HEK293 (cell line): ENCODE results near the gene MLPH.

Experiments used
- CTCF ChIA-PET: fragments of 350-600 bp; formaldehyde crosslinking; extraction: SDS; loops from one replicate; lab custom pipeline; 2021; ENCODE audit warnings: antibody characterized with exemption; lab: Yijun Ruan, JAX
- POLR2A ChIA-PET: fragments of 300-600 bp; formaldehyde crosslinking; extraction: SDS; loops from one replicate; lab custom pipeline; 2020; ENCODE audit warnings: antibody characterized with exemption, inconsistent platforms; lab: Yijun Ruan, JAX
- H3K27ac ChIP-seq: fragments of 200-500 bp; sonication (Bioruptor generic); 2 replicates; pipeline ENCODE4 v1.5.1; 2014; ENCODE audit warnings: low read depth, low read length, control low read depth, inconsistent platforms; ENCODE audit errors: extremely low read depth
- H3K36me3 ChIP-seq, 2 experiments: fragments of 200-500 bp in 1 of 2; sonication (Bioruptor generic) in 1 of 2; 1 replicate in 1 of 2; 2 replicates in 1 of 2; pipeline ENCODE4 v1.5.1; 2014 to 2017; ENCODE audit warnings: inconsistent platforms in 2 of 2, low read length in 2 of 2; ENCODE audit not compliant: control insufficient read depth in 2 of 2, insufficient read depth in 1 of 2
- H3K4me1 ChIP-seq: fragments of 200-500 bp; sonication (Bioruptor generic); 2 replicates; pipeline ENCODE4 v1.5.1; 2014; ENCODE audit warnings: mild to moderate bottlenecking, low read length, inconsistent platforms; ENCODE audit not compliant: control insufficient read depth, insufficient read depth
- H3K4me3 ChIP-seq: 2 replicates; pipeline ENCODE4 v1.5.1; 2011; ENCODE audit warnings: low read depth, mild to moderate bottlenecking, control low read depth, low read length, moderate library complexity
- H3K9me3 ChIP-seq: fragments of 200-500 bp; sonication (Bioruptor generic); 2 replicates; pipeline ENCODE4 v1.5.1; 2014; ENCODE audit warnings: low read depth, low read length, inconsistent platforms; ENCODE audit not compliant: control insufficient read depth, insufficient read depth
- AEBP2 ChIP-seq: fragments of 450-650 bp; formaldehyde crosslinking; IDR thresholded peaks from 2 replicates; pipeline ENCODE4 v1.5.1; 2016; ENCODE audit warnings: missing biosample characterization, missing genetic modification characterization, borderline replicate concordance
- EGR2 ChIP-seq: fragments of 450-650 bp; formaldehyde crosslinking; IDR thresholded peaks from 2 replicates; pipeline ENCODE4 v1.5.1; 2016; ENCODE audit warnings: low read depth, missing biosample characterization, missing genetic modification characterization
- MEIS1 ChIP-seq: sonication (generic); formaldehyde crosslinking; IDR thresholded peaks from 2 replicates; pipeline ENCODE4 v1.8.1; 2022; ENCODE audit warnings: missing genetic modification reagents, mild to moderate bottlenecking, borderline replicate concordance
- SALL2 ChIP-seq: fragments of 450-650 bp; formaldehyde crosslinking; IDR thresholded peaks from 2 replicates; pipeline ENCODE4 v1.5.0; 2017; ENCODE audit warnings: missing biosample characterization, mild to moderate bottlenecking, missing genetic modification characterization, borderline replicate concordance
- SETDB1 ChIP-seq: IDR thresholded peaks from one replicate; pipeline ENCODE4 v1.6.1; 2017; ENCODE audit warnings: mild to moderate bottlenecking, low read length, moderate library complexity, mixed read lengths; ENCODE audit not compliant: insufficient read length
- ZBTB1 ChIP-seq: fragments of 450-650 bp; formaldehyde crosslinking; IDR thresholded peaks from 2 replicates; pipeline ENCODE4 v1.5.1; 2016; ENCODE audit warnings: missing biosample characterization, missing genetic modification characterization
- ZBTB11 ChIP-seq: fragments of 450-650 bp; formaldehyde crosslinking; conservative IDR thresholded peaks from 2 replicates; pipeline ENCODE4 v1.5.1; 2016; ENCODE audit warnings: low read depth, missing biosample characterization, missing genetic modification characterization
- ZBTB44 ChIP-seq: fragments of 450-650 bp; IDR thresholded peaks from 2 replicates; pipeline ENCODE4 v1.5.1; 2018; ENCODE audit warnings: missing biosample characterization, mild to moderate bottlenecking, missing genetic modification characterization
- ZBTB49 ChIP-seq: fragments of 450-650 bp; formaldehyde crosslinking; IDR thresholded peaks from 2 replicates; pipeline ENCODE4 v1.5.1; 2016; ENCODE audit warnings: missing biosample characterization, missing genetic modification characterization, low read depth
- ZFHX2 ChIP-seq: fragments of 450-650 bp; formaldehyde crosslinking; conservative IDR thresholded peaks from 2 replicates; pipeline ENCODE4 v1.5.1; 2016; ENCODE audit warnings: missing biosample characterization, missing genetic modification characterization
- ZNF10 ChIP-seq: fragments of 450-650 bp; formaldehyde crosslinking; IDR thresholded peaks from 2 replicates; pipeline ENCODE4 v1.5.1; 2017; ENCODE audit warnings: missing biosample characterization, missing genetic modification characterization
- ZNF112 ChIP-seq: fragments of 450-650 bp; formaldehyde crosslinking; IDR thresholded peaks from 2 replicates; pipeline ENCODE4 v1.5.0; 2017; ENCODE audit warnings: missing biosample characterization, missing genetic modification characterization
- ZNF121 ChIP-seq: fragments of 450-650 bp; formaldehyde crosslinking; IDR thresholded peaks from 2 replicates; pipeline ENCODE4 v1.5.1; 2016; ENCODE audit warnings: missing biosample characterization, missing genetic modification characterization
- ZNF19 ChIP-seq: fragments of 450-650 bp; formaldehyde crosslinking; IDR thresholded peaks from 2 replicates; pipeline ENCODE4; 2016; ENCODE audit warnings: missing biosample characterization, missing genetic modification characterization, low read depth
- ZNF449 ChIP-seq: fragments of 450-650 bp; formaldehyde crosslinking; IDR thresholded peaks from 2 replicates; pipeline ENCODE4 v1.5.1; 2017; ENCODE audit warnings: missing biosample characterization, mild to moderate bottlenecking, missing genetic modification characterization, moderate library complexity
- ZNF521 ChIP-seq: fragments of 450-650 bp; formaldehyde crosslinking; IDR thresholded peaks from 2 replicates; pipeline ENCODE4 v1.5.1; 2017; ENCODE audit warnings: missing biosample characterization, mild to moderate bottlenecking, missing genetic modification characterization
- ZNF600 ChIP-seq: fragments of 450-650 bp; formaldehyde crosslinking; IDR thresholded peaks from 2 replicates; pipeline ENCODE4 v1.5.1; 2016; ENCODE audit warnings: missing biosample characterization, missing genetic modification characterization
- ZNF664 ChIP-seq: fragments of 450-650 bp; formaldehyde crosslinking; IDR thresholded peaks from 2 replicates; pipeline ENCODE4 v1.5.1; 2016; ENCODE audit warnings: missing biosample characterization, missing genetic modification characterization
- ZSCAN5A ChIP-seq: fragments of 450-650 bp; formaldehyde crosslinking; IDR thresholded peaks from 2 replicates; pipeline ENCODE4 v1.5.1; 2016; ENCODE audit warnings: missing biosample characterization, missing genetic modification characterization

Gene MLPH

GRCh38 chr2:237472909-237473877 lies 13.9 kb upstream of the MLPH start (continued):
- TF ChIP-seq ZNF449 (tag by site-specific recombination) (no peak), ZNF121 (tag by site-specific recombination) (no peak), ZBTB44 (tag by site-specific recombination) (no peak), ZSCAN5A (no peak), ZNF600 (tag by site-specific recombination) (no peak), SALL2 (no peak), ZNF10 (no peak), ZNF19 (tag by site-specific recombination) (no peak), MEIS1 (CRISPR knock-in tag) (no peak)

GRCh38 chr2:237473878-237474441 lies 13.1 kb upstream of the MLPH start:
- H3K9me3 ChIP-seq = no peaks in the 10 kb centered on the region
- POLR2A ChIA-PET = no interaction called here
- CTCF ChIA-PET = interaction anchor here (0.6 to 1.0 kb wide), 6 partner anchors 8 to 1288 kb away, joined by 3 to 6 read pairs (median 4); no protein-coding TSS in a partner anchor
- no peak overlapping the region for H3K27ac ChIP-seq
- H3K4me1 ChIP-seq = no peaks in the 10 kb centered on the region
- TF ChIP-seq ZFHX2 (peak; percentile 65), EGR2 (tag by site-specific recombination) (peak; percentile 55), ZBTB1 (no peak)
- H3K4me3 ChIP-seq = no peak overlapping the region
- H3K36me3 ChIP-seq = no peaks in the 10 kb centered on the region

GRCh38 chr2:237474442-237474911 lies 12.6 kb upstream of the MLPH start:
- Histone ChIP-seq H3K4me1 (no peaks in the 10 kb centered on the region), H3K27ac (peak overlapping the region; percentile 79), H3K36me3 (no peaks in the 10 kb centered on the region), H3K4me3 (peak overlapping the region; percentile 65), H3K9me3 (no peaks in the 10 kb centered on the region)
- CTCF ChIA-PET = interaction anchor here (0.6 to 1.0 kb wide), 5 partner anchors 12 to 1289 kb away, joined by 3 to 6 read pairs (median 4); no protein-coding TSS in a partner anchor
- POLR2A ChIA-PET = no interaction called here
- TF ChIP-seq MEIS1 (CRISPR knock-in tag) (no peak), AEBP2 (tag by site-specific recombination) (no peak), ZBTB49 (tag by site-specific recombination) (no peak), SETDB1 (no peak), ZBTB11 (no peak), ZNF664 (tag by site-specific recombination) (no peak), ZNF112 (no peak), ZNF521 (tag by site-specific recombination) (no peak)
